ENCODE results near the gene MAPT.

DNA sequence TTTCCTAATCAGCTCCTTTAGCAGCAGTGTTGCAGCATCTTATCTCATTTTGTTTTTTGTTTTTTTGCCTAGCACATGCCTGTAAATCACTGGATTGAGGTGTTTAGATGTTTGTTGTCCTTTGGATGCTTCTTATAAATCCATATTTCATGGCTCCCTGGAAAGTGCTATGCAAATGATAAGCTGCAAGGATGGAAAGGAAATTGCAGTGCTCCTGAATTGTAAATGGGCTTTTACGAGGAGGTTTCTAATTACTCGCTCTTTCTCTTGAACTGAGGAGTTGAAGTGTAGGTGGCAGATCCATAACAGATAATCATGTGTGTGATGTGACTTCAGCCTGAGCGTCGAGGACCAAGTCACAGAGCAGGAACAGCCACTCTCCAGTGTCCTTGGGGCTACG, 45.0 kb downstream of the MAPT start:
- TF ChIP-seq, protein P1, sequence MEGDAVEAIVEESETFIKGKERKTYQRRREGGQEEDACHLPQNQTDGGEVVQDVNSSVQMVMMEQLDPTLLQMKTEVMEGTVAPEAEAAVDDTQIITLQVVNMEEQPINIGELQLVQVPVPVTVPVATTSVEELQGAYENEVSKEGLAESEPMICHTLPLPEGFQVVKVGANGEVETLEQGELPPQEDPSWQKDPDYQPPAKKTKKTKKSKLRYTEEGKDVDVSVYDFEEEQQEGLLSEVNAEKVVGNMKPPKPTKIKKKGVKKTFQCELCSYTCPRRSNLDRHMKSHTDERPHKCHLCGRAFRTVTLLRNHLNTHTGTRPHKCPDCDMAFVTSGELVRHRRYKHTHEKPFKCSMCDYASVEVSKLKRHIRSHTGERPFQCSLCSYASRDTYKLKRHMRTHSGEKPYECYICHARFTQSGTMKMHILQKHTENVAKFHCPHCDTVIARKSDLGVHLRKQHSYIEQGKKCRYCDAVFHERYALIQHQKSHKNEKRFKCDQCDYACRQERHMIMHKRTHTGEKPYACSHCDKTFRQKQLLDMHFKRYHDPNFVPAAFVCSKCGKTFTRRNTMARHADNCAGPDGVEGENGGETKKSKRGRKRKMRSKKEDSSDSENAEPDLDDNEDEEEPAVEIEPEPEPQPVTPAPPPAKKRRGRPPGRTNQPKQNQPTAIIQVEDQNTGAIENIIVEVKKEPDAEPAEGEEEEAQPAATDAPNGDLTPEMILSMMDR (IDR thresholded peaks at IDR 0.05), result no peak
- TF ChIP-seq POLR2A (IDR thresholded peaks at IDR 0.05), result no peak
